ENCODE data around the gene FGD3.

DNA sequence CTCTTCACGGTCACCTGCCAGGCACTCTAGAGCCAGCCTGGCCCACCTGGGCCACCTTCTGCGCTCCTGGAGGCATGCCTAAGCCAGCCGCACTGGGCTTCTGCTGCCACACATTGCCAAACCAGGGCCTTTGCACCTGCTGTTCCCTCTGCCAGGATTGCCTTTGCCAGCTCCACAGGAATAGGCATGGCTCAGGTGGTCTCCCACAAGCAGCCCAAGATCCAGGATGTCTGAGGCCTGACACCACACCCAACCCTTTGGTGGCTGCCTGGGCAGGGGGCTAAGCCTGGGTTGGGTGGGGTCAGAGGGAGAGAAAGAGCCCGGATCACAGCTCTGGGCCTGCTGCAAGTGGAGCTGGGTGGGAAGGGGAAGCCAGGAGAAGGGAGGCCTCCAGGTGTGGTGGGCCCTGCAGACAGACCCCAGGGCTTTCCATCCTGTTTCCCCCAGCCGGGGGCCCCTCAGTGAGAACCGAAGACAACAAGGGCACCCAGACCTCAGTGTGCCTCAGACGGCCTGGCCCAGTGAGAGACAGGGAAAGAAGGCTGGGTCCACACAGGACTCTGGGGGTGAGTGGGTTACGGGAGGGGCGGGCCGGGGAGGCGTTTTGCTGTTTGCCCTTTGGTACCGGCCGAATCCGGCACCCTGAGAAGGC, 110.5 kb downstream of the FGD3 start:
- TF ChIP-seq, protein P1, sequence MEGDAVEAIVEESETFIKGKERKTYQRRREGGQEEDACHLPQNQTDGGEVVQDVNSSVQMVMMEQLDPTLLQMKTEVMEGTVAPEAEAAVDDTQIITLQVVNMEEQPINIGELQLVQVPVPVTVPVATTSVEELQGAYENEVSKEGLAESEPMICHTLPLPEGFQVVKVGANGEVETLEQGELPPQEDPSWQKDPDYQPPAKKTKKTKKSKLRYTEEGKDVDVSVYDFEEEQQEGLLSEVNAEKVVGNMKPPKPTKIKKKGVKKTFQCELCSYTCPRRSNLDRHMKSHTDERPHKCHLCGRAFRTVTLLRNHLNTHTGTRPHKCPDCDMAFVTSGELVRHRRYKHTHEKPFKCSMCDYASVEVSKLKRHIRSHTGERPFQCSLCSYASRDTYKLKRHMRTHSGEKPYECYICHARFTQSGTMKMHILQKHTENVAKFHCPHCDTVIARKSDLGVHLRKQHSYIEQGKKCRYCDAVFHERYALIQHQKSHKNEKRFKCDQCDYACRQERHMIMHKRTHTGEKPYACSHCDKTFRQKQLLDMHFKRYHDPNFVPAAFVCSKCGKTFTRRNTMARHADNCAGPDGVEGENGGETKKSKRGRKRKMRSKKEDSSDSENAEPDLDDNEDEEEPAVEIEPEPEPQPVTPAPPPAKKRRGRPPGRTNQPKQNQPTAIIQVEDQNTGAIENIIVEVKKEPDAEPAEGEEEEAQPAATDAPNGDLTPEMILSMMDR (conservative IDR thresholded peaks at IDR 0.05; ENCODE audit: low read depth, low read length): no peak
- TF ChIP-seq EZH2 (IDR thresholded peaks at IDR 0.05; ENCODE audit: borderline replicate concordance, low read depth, low read length, poor library complexity, severe bottlenecking): no peak

All from A673 (cell line).